ENCODE results near the gene PPP2R2C. TPM values are rescaled to one million over a fixed set of nuclear protein-coding genes. Genes with fewer than 3 reads are reported as not detected.

The PPP2R2C gene
- total RNA-seq, 1 experiment from 2014 or later = 8.1 TPM

GRCh38 chr4:6494431-6495295 lies 22.2 kb upstream of the PPP2R2C start:
- H2BK120ac ChIP-seq (ENCODE audit: low read depth, low read length, poor library complexity, severe bottlenecking) = no peak overlapping the region
- no peak overlapping the region for H4K8ac ChIP-seq (replicated peaks; ENCODE audit: insufficient read length, low read depth, low read length)
- Mint-ChIP-seq H3K4me1 (peaks cover 14 to 16% of the 10 kb centered on the region in 2 experiments), H3K27ac (peak overlapping the region in 1 of 3 experiments; percentile 91; a peak in 2 of 7 replicates), H3K9me3 (peaks cover 0 to 3% of the 10 kb centered on the region in 2 experiments; a peak in 3 of 5 replicates), H3K27me3 (ENCODE audit: low read depth) (peaks cover 18% of the 10 kb centered on the region), H3K36me3 (ENCODE audit: insufficient read depth in 1 of 3, low read depth in 3 of 3) (no peaks in the 10 kb centered on the region; a peak in 1 of 7 replicates), H3K4me3 (no peak overlapping the region)
- peak; percentile 22 for DNase-seq
- H3K4ac ChIP-seq (ENCODE audit: low read depth, low read length) = no peak overlapping the region
- no peak overlapping the region for H3K27ac ChIP-seq (ENCODE audit: insufficient read length, low read depth, low read length)
- no peak overlapping the region for H4K5ac ChIP-seq (ENCODE audit: insufficient read length, low read depth, low read length)
- H3K9me3 ChIP-seq (ENCODE audit: control insufficient read depth, low read depth, low read length) = no peaks in the 10 kb centered on the region
- no peak overlapping the region for H2BK12ac ChIP-seq (ENCODE audit: insufficient read length, low read depth, low read length)
- no peaks in the 10 kb centered on the region for H3K79me1 ChIP-seq (ENCODE audit: insufficient read depth, low read depth, low read length, poor library complexity, severe bottlenecking)
- no peak overlapping the region for H2BK20ac ChIP-seq (ENCODE audit: low read depth, low read length, poor library complexity, severe bottlenecking)
- H3K27me3 ChIP-seq (ENCODE audit: insufficient read depth, low read length) = no peaks in the 10 kb centered on the region
- no peak overlapping the region for H3K56ac ChIP-seq (ENCODE audit: insufficient read length, low read depth, low read length)
- TF ChIP-seq, protein P1, sequence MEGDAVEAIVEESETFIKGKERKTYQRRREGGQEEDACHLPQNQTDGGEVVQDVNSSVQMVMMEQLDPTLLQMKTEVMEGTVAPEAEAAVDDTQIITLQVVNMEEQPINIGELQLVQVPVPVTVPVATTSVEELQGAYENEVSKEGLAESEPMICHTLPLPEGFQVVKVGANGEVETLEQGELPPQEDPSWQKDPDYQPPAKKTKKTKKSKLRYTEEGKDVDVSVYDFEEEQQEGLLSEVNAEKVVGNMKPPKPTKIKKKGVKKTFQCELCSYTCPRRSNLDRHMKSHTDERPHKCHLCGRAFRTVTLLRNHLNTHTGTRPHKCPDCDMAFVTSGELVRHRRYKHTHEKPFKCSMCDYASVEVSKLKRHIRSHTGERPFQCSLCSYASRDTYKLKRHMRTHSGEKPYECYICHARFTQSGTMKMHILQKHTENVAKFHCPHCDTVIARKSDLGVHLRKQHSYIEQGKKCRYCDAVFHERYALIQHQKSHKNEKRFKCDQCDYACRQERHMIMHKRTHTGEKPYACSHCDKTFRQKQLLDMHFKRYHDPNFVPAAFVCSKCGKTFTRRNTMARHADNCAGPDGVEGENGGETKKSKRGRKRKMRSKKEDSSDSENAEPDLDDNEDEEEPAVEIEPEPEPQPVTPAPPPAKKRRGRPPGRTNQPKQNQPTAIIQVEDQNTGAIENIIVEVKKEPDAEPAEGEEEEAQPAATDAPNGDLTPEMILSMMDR (conservative IDR thresholded peaks at IDR 0.05) = no peak
- peak overlapping the region; percentile 44; the same call in 1 of the 2 replicates for H3K14ac ChIP-seq (ENCODE audit: insufficient read depth, low read length)
- H3T11ph ChIP-seq (ENCODE audit: low read length) = no peak overlapping the region
- H2AK5ac ChIP-seq (ENCODE audit: insufficient read length, low read length) = no peak overlapping the region
- no peak overlapping the region for H2BK5ac ChIP-seq (ENCODE audit: insufficient read length, low read length)
- H3K23me2 ChIP-seq (ENCODE audit: insufficient read length, low read depth, low read length, poor library complexity, severe bottlenecking) = no peaks in the 10 kb centered on the region
- H3K23ac ChIP-seq (ENCODE audit: insufficient read length, low read depth, low read length) = no peak overlapping the region
- no peak overlapping the region for H3K9ac ChIP-seq (ENCODE audit: extremely low read depth, insufficient read length, low read length)
- no peaks in the 10 kb centered on the region for H3K79me2 ChIP-seq (ENCODE audit: insufficient read depth, low read length)
- H2BK15ac ChIP-seq (ENCODE audit: low read depth, low read length) = no peak overlapping the region
- H2AFZ ChIP-seq (ENCODE audit: low read length) = no peak overlapping the region
- WGBS (ENCODE audit: extremely low coverage, insufficient read length, low lambda C conversion rate) = no CpG with 5 or more reads among the region's 18 CpGs
- H3K4me2 ChIP-seq (ENCODE audit: insufficient read depth, insufficient read length, low read length) = no peak overlapping the region
- no peaks in the 10 kb centered on the region for H4K20me1 ChIP-seq (ENCODE audit: control insufficient read depth, insufficient read depth, insufficient read length)
- peak overlapping the region; percentile 31 for H4K91ac ChIP-seq (ENCODE audit: insufficient read length, low read depth, low read length)
- H3K4me1 ChIP-seq (ENCODE audit: insufficient read depth, low read length) = no peaks in the 10 kb centered on the region
- H3K18ac ChIP-seq (ENCODE audit: insufficient read length, low read depth, low read length) = peak overlapping the region; percentile 65

Data from H9 (cell line).